Lung (tissue), 12 donors: ENCODE data around the gene ATG4D. TPM values are rescaled to one million over a fixed set of nuclear protein-coding genes. Genes with fewer than 3 reads are reported as not detected.
"Not testable (repeated sequence)": the region's sequence is repeated elsewhere in the genome, so short reads cannot be mapped to it uniquely, and the experiment has no call there.

Source experiments
- ATAC-seq: fragments of 200-7000 bp; cut with Tn5 transposase; one replicate; pipeline ENCODE4 v1.9.1; 2020; ENCODE audit warnings: moderate number of reproducible peaks; ENCODE audit not compliant: insufficient read depth, low FRiP score
- DNase-seq, 3 donors: peaks; one replicate each; pipeline ENCODE4 v3.0.0-alpha.2; 2013 to 2017
- H3K27ac ChIP-seq, 2 donors: one replicate each; pipeline ENCODE4 v1.5.1; 2013; ENCODE audit warnings: mild to moderate bottlenecking in 2 of 2, moderate library complexity in 2 of 2, control low read depth in 1 of 2, inconsistent platforms in 1 of 2, low read depth in 1 of 2, low read length in 1 of 2
- H3K27me3 ChIP-seq, 3 donors: one replicate each; pipeline ENCODE4 v1.5.1; 2013; ENCODE audit warnings: low read length in 2 of 3; ENCODE audit not compliant: control insufficient read depth in 3 of 3, insufficient read depth in 3 of 3
- H3K36me3 ChIP-seq, 4 donors: one replicate each; pipeline ENCODE4 v1.5.1; 2013; ENCODE audit warnings: low read length in 4 of 4, mild to moderate bottlenecking in 1 of 4, moderate library complexity in 1 of 4; ENCODE audit not compliant: control insufficient read depth in 4 of 4, insufficient read depth in 4 of 4
- H3K4me1 ChIP-seq, 5 donors: one replicate each; pipeline ENCODE4 v1.5.1; 2013; ENCODE audit warnings: low read length in 5 of 5, mild to moderate bottlenecking in 2 of 5, moderate library complexity in 1 of 5; ENCODE audit not compliant: control insufficient read depth in 5 of 5, insufficient read depth in 5 of 5
- H3K4me3 ChIP-seq: one replicate; pipeline ENCODE4 v1.5.1; 2013; ENCODE audit warnings: mild to moderate bottlenecking, control low read depth, moderate library complexity
- H3K9ac ChIP-seq, 2 donors: one replicate each; pipeline ENCODE4 v1.5.1; 2013; ENCODE audit warnings: low read length in 2 of 2, control low read depth in 1 of 2; ENCODE audit not compliant: insufficient read depth in 1 of 2
- H3K9me3 ChIP-seq, 4 donors: one replicate each; pipeline ENCODE4 v1.5.1; 2013; ENCODE audit warnings: low read length in 3 of 4, mild to moderate bottlenecking in 1 of 4, moderate library complexity in 1 of 4; ENCODE audit not compliant: control insufficient read depth in 4 of 4, insufficient read depth in 3 of 4
- CTCF ChIP-seq: IDR thresholded peaks from 2 replicates; pipeline ENCODE4 v1.5.1; 2012; ENCODE audit warnings: mild to moderate bottlenecking; ENCODE audit errors: control extremely low read depth, extremely low read depth
- WGBS, 2 donors: extraction: QIAGEN DNeasy Blood & Tissue Kit; methylation state at CpG; one replicate each; pipeline ENCODE4 v1.1.7; 2013; 5-methylcytosine and 5-hydroxymethylcytosine counted together
- polyA plus RNA-seq, 2 donors: library from polyadenylated mRNA; stranded (reverse); fragments of 200-250 nt; gene quantifications; one replicate each; pipeline ENCODE4 v1.2.1, GENCODE V29; 2013
- total RNA-seq, 2 donors: library from RNA; depleted of rRNA in 1 of 2; stranded (reverse); fragments of >200 nt in 1 of 2; gene quantifications; one replicate each; pipeline ENCODE4 v1.2.1, GENCODE V29; 2014 to 2021
- donor health status: control.
- donor health status: control.
- donor health status: Bipolar disorder and iron deficiency.
- donor health status: healthy.
- donor health status: DM: yes; HTN: yes; CAD: no.

Gene ATG4D
- total and polyA plus RNA-seq, 4 donors, result 13.4 to 34.0 (median 27.4) TPM

GRCh38 chr19:10523135-10523636, 20.5 kb upstream of the ATG4D start:
- 73 to 85% methylated on average over 3 of the region's 3 CpGs for WGBS, 2 donors
- peaks cover 0 to 2% (median 0%) of the 10 kb centered on the region in 5 donors for H3K4me1 ChIP-seq
- H3K9me3 ChIP-seq, result no peaks in the 10 kb centered on the region
- ATAC-seq, result no peak
- H3K27me3 ChIP-seq, result peaks cover 0 to 16% (median 14%) of the 10 kb centered on the region in 3 donors
- TF ChIP-seq CTCF, result no peak
- H3K4me3 ChIP-seq, result no peak overlapping the region
- no peaks in the 10 kb centered on the region for H3K36me3 ChIP-seq
- H3K9ac ChIP-seq, result no peak overlapping the region
- no peak overlapping the region for H3K27ac ChIP-seq
- no peak for DNase-seq

GRCh38 chr19:10525636-10526035, 18.1 kb upstream of the ATG4D start:
- Histone ChIP-seq H3K4me1 (no peaks in the 10 kb centered on the region), H3K27ac (no peak overlapping the region), H3K9me3 (no peaks in the 10 kb centered on the region), H3K36me3 (no peaks in the 10 kb centered on the region), H3K27me3 (peaks cover 0 to 2% (median 0%) of the 10 kb centered on the region in 3 donors), H3K4me3 (no peak overlapping the region), H3K9ac (no peak overlapping the region)
- TF ChIP-seq CTCF, result no peak
- no peak for ATAC-seq
- WGBS, 2 donors, result 84 to 93% methylated on average over 7 of the region's 7 CpGs
- DNase-seq, result no peak

- H3K9ac ChIP-seq, H3K4me3 ChIP-seq, ATAC-seq, DNase-seq, H3K36me3 ChIP-seq, H3K27ac ChIP-seq, H3K27me3 ChIP-seq, H3K4me1 ChIP-seq, H3K9me3 ChIP-seq: not testable (repeated sequence)
- 92 to 93% methylated on average over 8 of the region's 8 CpGs for WGBS, 2 donors
These were observed 16.8 kb upstream of the ATG4D start for GRCh38 chr19:10526887-10527286.

- no peak overlapping the region for H3K9ac ChIP-seq
- H3K9me3 ChIP-seq, result no peaks in the 10 kb centered on the region
- H3K4me3 ChIP-seq, result no peak overlapping the region
- no peak overlapping the region for H3K27ac ChIP-seq
- peaks cover 0 to 2% (median 0%) of the 10 kb centered on the region in 5 donors for H3K4me1 ChIP-seq
- DNase-seq (no peak), ATAC-seq (no peak)
- H3K36me3 ChIP-seq, result no peaks in the 10 kb centered on the region
- H3K27me3 ChIP-seq, result peaks cover 0 to 2% (median 2%) of the 10 kb centered on the region in 3 donors
- no peak for TF ChIP-seq CTCF
- 90 to 91% methylated on average over 1 of the region's 1 CpG for WGBS, 2 donors
These were observed 11.2 kb upstream of the ATG4D start for GRCh38 chr19:10532457-10532856.
